Endodermal cell (in vitro differentiated cells): ENCODE results near the gene SLC27A2. TPM values are rescaled to one million over a fixed set of nuclear protein-coding genes. Genes with fewer than 3 reads are reported as not detected.

ENCODE experiments used
- DNase-seq: peaks from one replicate; pipeline ENCODE4 v3.0.0-alpha.2; 2017
- H3K27ac ChIP-seq: 2 replicates; pipeline ENCODE4 v1.5.1; 2013; ENCODE audit warnings: mild to moderate bottlenecking, low read depth, low read length, moderate library complexity
- H3K27me3 ChIP-seq: 2 replicates; pipeline ENCODE4 v1.6.1; 2013; ENCODE audit warnings: mild to moderate bottlenecking, low read length, moderate library complexity; ENCODE audit not compliant: insufficient read depth, control insufficient read depth, poor library complexity, severe bottlenecking
- H3K36me3 ChIP-seq: 2 replicates; pipeline ENCODE4 v1.7.0; 2013; ENCODE audit warnings: mild to moderate bottlenecking, low read length, moderate library complexity; ENCODE audit not compliant: control insufficient read depth, insufficient read depth
- H3K4me1 ChIP-seq: one replicate; pipeline ENCODE4 v1.7.0; 2013; ENCODE audit warnings: low read length; ENCODE audit not compliant: control insufficient read depth, insufficient read depth
- H3K4me3 ChIP-seq: 2 replicates; pipeline ENCODE4 v1.5.1; 2013; ENCODE audit warnings: mild to moderate bottlenecking, low read length, moderate library complexity
- H3K9ac ChIP-seq: 2 replicates; pipeline ENCODE4 v1.6.1; 2013; ENCODE audit warnings: mild to moderate bottlenecking, low read length, moderate library complexity; ENCODE audit not compliant: poor library complexity, severe bottlenecking; ENCODE audit errors: extremely low read depth
- H3K9me3 ChIP-seq: 2 replicates; pipeline ENCODE4 v1.6.1; 2013; ENCODE audit warnings: mild to moderate bottlenecking, low read length, moderate library complexity; ENCODE audit not compliant: control insufficient read depth
- H3K27ac Mint-ChIP-seq: 2 replicates; pipeline ENCODE4 v1.8.0; 2020; ENCODE audit warnings: mixed read lengths
- H3K27me3 Mint-ChIP-seq: 2 replicates; pipeline ENCODE4 v1.8.0; 2021; ENCODE audit warnings: mild to moderate bottlenecking, mixed read lengths; ENCODE audit not compliant: insufficient read depth
- H3K36me3 Mint-ChIP-seq: 2 replicates; pipeline ENCODE4 v1.8.0; 2020; ENCODE audit warnings: low read depth, mixed read lengths
- H3K4me1 Mint-ChIP-seq: 2 replicates; pipeline ENCODE4 v1.8.0; 2020; ENCODE audit warnings: mixed read lengths
- H3K4me3 Mint-ChIP-seq: 2 replicates; pipeline ENCODE4 v1.8.0; 2020; ENCODE audit warnings: mild to moderate bottlenecking, moderate library complexity, mixed read lengths
- H3K9me3 Mint-ChIP-seq: 2 replicates; pipeline ENCODE4 v1.8.0; 2020; ENCODE audit warnings: mild to moderate bottlenecking, mixed read lengths
- CTCF ChIP-seq: fragments of 200-600 bp; sonication (generic); conservative IDR thresholded peaks from 2 replicates; pipeline ENCODE4 v1.5.0; 2021; ENCODE audit warnings: antibody characterized with exemption, mild to moderate bottlenecking
- WGBS, 2 experiments: methylation state at CpG; one replicate each; pipeline versions ENCODE4 v1.1.5 to v1.1.7; 2013; ENCODE audit warnings: missing lambda C conversion rate in 2 of 2, mixed read lengths in 1 of 2; ENCODE audit not compliant: insufficient coverage in 1 of 2, insufficient read length in 1 of 2; 5-methylcytosine and 5-hydroxymethylcytosine counted together
- total RNA-seq, 2 donors: library from RNA; stranded (reverse); fragmentation: NEBNext Ultra II Directional in 1 of 2; extraction: Animal tissue kit (Norgen Biotek cat#: 25700) in 1 of 2; gene quantifications; 2 replicates in 1 of 2; 3 replicates in 1 of 2; pipeline ENCODE4 v1.2.1, GENCODE V29; 2021

The SLC27A2 gene
- total RNA-seq, 2 donors from 2014 or later = 4.0 to 6.8 TPM

- H3K4me1 ChIP-seq = no peaks in the 10 kb centered on the region
- DNase-seq = peak; percentile 56
- H3K27ac ChIP-seq = no peak overlapping the region
- H3K27me3 Mint-ChIP-seq = peaks cover 39% of the 10 kb centered on the region
- H3K9me3 ChIP-seq = no peaks in the 10 kb centered on the region
- no peak overlapping the region for H3K4me3 Mint-ChIP-seq
- no peaks in the 10 kb centered on the region for H3K36me3 Mint-ChIP-seq
- no peak overlapping the region for H3K9ac ChIP-seq
- TF ChIP-seq CTCF = peak; percentile 27
- H3K4me1 Mint-ChIP-seq = peaks cover 3% of the 10 kb centered on the region
- H3K9me3 Mint-ChIP-seq = no peaks in the 10 kb centered on the region
- peaks cover 45% of the 10 kb centered on the region for H3K27me3 ChIP-seq
- no peak overlapping the region for H3K4me3 ChIP-seq
- no peaks in the 10 kb centered on the region for H3K36me3 ChIP-seq
- no peak overlapping the region for H3K27ac Mint-ChIP-seq
- WGBS, 2 experiments = 98 to 100% methylated on average over 4 to 11 of the region's 11 CpGs
Observed at GRCh38 chr15:50251638-50252182, 69.7 kb downstream of the SLC27A2 start.

GRCh38 chr15:50252556-50252955 is 70.6 kb downstream of the SLC27A2 start:
- Mint-ChIP-seq H3K36me3 (no peaks in the 10 kb centered on the region), H3K9me3 (no peaks in the 10 kb centered on the region), H3K27ac (no peak overlapping the region), H3K4me3 (no peak overlapping the region), H3K27me3 (peaks cover 43% of the 10 kb centered on the region), H3K4me1 (peaks cover 3% of the 10 kb centered on the region)
- no peak for DNase-seq
- no peak for TF ChIP-seq CTCF
- Histone ChIP-seq H3K9ac (no peak overlapping the region), H3K27ac (no peak overlapping the region), H3K4me1 (no peaks in the 10 kb centered on the region), H3K36me3 (no peaks in the 10 kb centered on the region), H3K9me3 (no peaks in the 10 kb centered on the region), H3K27me3 (peaks cover 54% of the 10 kb centered on the region), H3K4me3 (no peak overlapping the region)
- 95 to 100% methylated on average over 8 to 11 of the region's 11 CpGs for WGBS, 2 experiments

GRCh38 chr15:50256188-50257041 is 74.4 kb downstream of the SLC27A2 start:
- WGBS, 2 experiments = 86 to 90% methylated on average over 4 to 5 of the region's 5 CpGs
- TF ChIP-seq CTCF = no peak
- Mint-ChIP-seq H3K27me3 (peaks cover 42% of the 10 kb centered on the region), H3K9me3 (no peaks in the 10 kb centered on the region), H3K4me1 (peaks cover 11% of the 10 kb centered on the region), H3K36me3 (no peaks in the 10 kb centered on the region), H3K27ac (no peak overlapping the region), H3K4me3 (no peak overlapping the region)
- Histone ChIP-seq H3K4me1 (peaks cover 7% of the 10 kb centered on the region), H3K4me3 (no peak overlapping the region), H3K27ac (no peak overlapping the region), H3K9ac (no peak overlapping the region), H3K36me3 (no peaks in the 10 kb centered on the region), H3K9me3 (no peaks in the 10 kb centered on the region), H3K27me3 (peaks cover 60% of the 10 kb centered on the region)
- no peak for DNase-seq
